GM18505 (cell line): ENCODE data around the gene RBM4B.

Source experiments
- ATAC-seq: cut with Tn5 transposase; IDR thresholded peaks from one replicate; pipeline ENCODE4 v1.9.1; 2021; ENCODE audit not compliant: unreplicated experiment
- POLR2A ChIP-seq: IDR thresholded peaks from 4 replicates; pipeline ENCODE4 v1.6.1; 2011; ENCODE audit warnings: borderline replicate concordance; ENCODE audit not compliant: insufficient read depth, insufficient read length; ENCODE audit errors: extremely low read depth

RBM4B gene

DNA sequence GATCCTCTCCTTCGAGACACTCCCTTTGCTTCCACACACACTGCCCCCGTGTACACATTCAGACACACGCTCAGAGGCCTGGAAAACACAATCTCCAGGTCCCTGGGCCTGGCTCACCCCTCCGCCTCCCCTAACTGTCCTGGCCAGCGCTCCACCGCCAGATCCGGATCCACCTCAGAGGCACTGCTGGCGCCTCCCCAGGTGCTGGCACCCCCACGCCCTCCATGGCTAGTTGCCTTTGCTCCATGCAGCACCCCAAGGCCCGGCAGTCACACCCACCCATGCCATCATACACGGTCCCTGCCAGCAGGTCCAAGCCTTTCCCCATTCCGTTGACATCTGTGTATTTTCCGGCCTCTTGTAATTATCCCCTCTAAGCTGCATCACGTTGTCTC, 40.2 kb upstream of the RBM4B start:
- TF ChIP-seq POLR2A = no peak
- no peak for ATAC-seq

DNA sequence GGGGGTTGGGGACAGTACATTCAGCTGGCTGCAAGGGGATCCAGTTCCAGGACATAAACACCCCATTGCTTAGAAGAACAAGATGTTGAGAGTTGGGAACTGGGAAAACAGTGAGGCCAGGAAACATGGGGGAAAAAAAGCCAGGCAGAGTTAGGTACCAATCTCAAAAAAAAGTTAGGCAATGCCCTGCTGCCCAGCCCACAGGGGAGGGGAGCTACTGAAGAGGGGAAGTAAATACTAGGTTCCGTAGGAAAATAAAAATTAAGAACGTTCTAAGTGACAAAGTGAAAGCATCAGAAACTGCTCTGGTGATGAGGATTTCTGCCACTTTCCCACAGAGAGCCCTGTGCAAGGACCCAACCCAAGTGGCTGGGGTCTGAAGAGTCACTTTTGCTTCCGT, 39.3 kb upstream of the RBM4B start:
- no peak for ATAC-seq
- TF ChIP-seq POLR2A = no peak

DNA sequence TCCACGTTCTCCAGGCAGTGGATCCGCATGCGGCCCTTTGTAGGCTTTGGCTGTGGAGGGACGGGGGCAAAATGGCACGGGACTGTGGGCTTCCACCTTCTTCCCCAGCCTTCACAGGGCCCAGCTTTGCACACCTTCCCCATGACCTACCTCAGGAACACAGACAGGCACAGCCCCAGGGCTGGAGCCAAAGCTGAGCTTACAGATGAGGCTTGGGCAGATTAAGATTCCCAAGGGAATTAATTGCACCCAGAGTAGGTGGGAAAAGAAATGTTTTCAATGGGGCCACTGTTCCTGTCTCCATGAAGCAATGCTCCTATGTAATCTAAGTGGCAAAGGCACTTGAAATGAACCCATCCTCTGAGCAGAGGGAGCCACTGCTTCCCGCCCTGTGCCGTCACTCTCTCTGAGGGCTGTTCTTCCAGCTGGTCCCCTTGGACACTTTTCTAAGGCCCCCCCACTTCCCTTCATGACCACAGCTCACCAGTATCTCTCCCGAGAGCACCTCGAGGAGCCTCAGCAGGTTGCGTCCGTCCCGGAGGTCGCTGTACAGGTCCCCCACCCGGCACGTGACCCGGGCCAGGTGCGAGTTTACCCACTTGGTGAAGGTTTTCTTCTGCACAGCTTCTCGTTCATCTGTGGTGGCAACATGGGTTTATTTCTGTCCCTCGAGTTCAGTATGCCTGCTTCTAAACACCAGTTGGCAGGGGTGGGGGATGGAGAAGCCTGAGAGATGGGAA, 37.8 kb upstream of the RBM4B start:
- TF ChIP-seq POLR2A = no peak
- no peak for ATAC-seq

DNA sequence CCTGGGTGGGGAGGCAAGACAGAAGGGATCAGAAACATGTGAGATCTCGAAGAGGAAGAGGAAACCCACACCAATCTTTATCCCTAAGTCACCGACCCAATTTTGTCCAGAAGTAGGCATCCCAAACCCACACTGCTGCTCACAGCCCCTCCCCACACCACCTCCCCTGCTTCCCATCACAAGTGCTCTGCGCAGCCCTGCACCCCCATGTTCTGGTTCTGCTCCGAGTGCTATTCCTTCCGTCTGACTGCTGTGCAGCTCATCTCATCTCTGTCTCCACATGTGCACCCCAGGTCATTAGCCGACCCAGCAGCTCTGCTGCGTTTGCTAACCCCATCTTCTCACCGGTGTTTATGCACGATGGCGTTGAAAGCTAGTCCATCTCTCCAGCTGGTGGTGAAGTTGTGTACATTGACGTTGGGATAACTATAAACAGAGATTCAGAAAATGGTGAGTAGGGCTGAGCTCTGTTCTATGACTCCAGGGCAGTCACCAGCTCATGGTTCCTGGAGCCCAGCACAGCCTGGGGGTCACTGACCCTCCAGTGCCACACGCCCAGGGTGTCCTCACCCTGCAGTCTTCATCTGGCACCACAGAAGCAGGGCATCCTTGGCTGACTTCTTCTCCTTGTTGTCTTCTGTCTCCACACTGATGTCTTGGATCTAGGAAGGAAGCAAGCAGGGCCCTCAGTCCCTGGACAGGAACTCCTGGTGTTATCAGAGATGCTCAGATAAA, 36.2 kb upstream of the RBM4B start:
- TF ChIP-seq POLR2A = no peak
- no peak for ATAC-seq

DNA sequence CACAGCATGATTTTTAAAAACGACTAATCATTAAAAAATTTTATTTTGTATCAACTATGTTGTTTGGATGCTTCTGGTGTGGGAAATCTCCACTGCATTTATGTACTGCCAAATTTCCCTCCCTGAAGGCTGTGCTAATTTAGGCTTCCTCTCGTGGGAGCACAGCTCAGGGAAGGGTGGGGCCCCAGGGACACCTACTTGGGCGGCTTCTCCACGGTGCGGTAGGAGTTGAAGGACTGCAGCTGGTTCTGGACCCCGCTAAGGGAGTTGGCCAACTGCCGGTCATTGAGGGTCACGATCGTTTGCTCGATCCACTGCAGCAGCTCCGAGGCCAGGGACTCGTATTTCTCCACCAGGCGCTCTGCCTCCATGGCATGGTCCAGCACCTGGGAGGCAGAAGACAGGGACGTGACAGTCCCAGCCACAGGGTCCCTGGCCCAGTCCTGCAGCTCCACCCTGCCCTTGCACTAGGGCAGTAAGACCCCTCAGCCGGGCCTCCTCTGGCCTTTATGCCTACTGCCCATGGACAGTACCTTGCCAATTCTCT, 32.8 kb upstream of the RBM4B start:
- no peak for ATAC-seq
- TF ChIP-seq POLR2A = no peak

DNA sequence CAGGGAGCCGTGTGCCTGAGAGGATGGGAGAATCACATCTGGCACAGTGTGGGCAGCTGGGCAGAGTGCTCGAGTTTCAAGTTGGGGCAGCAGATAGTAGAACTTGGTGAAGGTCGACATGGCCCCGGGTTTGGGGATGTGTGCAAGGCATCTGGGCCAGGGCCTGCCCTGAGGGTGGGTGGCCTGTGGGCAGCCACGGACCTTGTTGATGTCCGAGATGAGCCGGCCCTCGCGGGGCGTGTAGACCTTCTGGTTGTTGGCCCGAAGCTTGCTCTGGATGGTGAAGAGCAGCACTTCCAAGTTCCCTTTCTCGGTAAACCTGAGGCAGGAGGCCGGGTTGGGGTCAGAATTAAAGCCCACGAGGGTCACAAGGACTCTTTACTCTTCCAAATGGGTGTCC, 31.0 kb upstream of the RBM4B start:
- TF ChIP-seq POLR2A = no peak
- no peak for ATAC-seq

DNA sequence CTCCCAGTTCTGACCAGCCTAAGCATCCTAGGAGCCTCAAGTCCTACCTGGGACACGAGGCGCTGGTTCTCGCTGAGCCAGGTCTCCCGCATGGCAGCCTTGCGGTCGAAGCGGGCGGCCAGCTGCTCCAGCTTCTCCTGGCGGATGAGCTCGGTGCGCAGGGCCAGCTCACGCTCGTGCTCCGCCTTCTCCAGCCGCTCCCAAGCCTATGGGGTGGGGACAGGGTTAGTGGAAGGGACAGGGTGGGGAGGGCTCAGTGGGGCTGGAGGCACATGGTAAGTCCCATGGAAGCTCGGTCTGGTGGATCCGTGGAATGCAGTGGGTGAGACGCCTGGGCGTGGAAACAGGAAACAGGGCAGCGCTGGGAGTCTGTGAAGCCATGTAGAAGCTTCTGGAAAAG, 30.4 kb upstream of the RBM4B start:
- no peak for ATAC-seq
- no peak for TF ChIP-seq POLR2A

DNA sequence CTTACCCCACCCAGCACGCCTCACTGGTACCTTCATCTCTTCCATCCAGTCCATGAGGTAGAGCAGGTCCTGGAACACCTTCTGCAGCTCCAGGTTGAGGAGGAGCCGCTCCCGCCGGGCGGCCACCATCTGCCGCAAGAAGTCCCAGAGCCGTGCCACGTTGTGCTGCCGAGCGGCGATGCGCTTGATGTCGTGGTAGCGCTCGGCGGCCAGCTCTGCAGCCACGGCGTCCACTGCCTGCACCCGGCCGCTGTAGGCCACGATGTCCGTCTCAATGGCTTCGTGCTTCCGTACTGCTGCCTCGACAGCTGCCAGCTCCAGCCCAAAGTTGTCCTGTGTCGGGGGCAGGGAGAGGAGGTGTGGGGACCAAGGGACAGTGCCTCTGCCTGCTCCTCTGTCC, 29.8 kb upstream of the RBM4B start:
- ATAC-seq = no peak
- TF ChIP-seq POLR2A = no peak

DNA sequence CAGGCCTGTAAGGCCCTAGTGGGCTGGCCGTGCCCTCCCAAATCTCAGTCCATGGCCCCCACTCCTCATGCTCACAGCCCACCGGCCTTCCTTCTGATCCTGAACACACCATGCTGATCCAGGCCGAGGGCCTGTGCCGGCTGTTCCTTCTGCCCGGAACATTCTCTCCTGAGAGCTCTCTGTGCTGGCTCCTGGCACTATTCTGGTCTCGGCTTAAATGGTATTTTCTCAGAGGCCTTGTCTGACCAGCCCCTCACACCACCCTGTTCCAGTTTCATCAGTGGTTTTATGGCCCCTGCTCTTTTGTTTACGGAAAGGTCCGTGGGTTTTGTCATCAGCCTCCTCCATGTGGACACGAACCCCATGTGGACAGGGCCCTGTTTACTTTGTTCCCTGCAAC, 29.3 kb upstream of the RBM4B start:
- no peak for TF ChIP-seq POLR2A
- no peak for ATAC-seq

DNA sequence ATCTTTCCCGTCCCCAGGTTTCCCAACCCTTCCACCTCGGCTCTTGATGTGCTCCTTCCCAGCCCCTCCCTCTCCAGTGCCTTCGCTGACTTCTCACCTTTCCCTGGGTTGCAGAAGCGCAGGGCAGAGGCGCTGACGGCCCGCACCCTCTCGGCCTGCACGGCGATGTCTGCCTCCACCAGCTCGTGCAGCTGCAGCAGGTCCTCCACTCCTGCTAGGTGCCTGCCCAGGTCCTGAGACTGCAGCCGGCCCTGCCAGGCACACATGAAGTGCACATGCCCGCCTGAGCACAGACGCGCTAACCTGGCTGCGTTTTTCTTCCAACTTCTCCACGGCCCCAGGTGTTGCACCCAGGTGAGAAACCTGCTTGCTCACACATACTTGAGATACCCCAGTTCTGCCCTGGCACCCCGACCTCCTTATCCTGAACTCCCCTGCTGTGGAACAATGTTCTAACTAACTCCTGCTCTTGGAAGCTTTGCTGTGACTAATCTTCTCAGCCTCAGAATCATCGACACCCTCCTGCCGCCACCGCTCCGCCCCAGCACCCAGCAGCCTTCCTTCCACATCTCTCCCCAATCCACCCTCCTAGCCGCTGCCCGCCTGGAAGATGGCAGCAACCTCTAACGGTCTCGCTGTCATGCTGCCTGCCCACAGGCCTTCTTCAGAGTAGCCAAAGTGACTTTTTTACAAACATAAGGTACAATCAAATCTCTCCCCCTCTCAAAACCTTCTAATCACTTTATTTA, 28.1 kb upstream of the RBM4B start:
- ATAC-seq = no peak
- no peak for TF ChIP-seq POLR2A

DNA sequence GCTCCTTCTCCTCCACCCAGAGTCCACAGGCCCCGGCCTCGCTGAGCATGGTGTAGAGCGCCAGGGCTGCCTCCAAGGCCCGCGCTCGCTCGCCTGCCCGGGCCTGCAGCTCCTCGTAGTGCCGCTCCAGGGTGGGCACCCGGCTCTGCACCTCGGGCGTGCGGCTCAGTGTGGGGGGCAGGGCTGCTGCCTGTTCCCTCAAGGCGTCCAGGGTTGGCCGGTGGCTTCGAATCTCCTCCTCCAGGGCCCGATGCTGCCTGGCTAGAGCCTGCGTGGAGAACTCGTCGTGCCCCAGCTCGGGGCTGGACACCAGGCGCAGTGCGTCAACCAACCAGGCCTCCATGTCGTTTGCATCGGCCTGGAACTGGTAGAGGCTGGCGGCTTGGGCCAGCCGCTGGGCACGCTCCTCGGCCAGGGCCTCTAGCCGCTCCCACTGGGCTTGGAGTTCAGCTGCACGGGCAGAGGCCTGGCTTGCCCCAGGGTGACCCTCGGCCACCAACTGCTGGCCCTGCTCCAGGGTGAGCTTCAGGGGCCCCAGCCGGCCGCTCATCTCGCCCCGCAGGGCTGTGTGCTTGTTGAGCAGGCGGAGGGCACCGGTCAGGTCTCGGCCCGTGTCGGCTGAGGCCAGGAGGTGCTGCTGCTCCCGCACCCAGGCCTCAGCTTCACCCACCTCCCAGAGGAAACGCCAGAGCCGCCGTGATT, 27.1 kb upstream of the RBM4B start:
- TF ChIP-seq POLR2A = no peak
- no peak for ATAC-seq

DNA sequence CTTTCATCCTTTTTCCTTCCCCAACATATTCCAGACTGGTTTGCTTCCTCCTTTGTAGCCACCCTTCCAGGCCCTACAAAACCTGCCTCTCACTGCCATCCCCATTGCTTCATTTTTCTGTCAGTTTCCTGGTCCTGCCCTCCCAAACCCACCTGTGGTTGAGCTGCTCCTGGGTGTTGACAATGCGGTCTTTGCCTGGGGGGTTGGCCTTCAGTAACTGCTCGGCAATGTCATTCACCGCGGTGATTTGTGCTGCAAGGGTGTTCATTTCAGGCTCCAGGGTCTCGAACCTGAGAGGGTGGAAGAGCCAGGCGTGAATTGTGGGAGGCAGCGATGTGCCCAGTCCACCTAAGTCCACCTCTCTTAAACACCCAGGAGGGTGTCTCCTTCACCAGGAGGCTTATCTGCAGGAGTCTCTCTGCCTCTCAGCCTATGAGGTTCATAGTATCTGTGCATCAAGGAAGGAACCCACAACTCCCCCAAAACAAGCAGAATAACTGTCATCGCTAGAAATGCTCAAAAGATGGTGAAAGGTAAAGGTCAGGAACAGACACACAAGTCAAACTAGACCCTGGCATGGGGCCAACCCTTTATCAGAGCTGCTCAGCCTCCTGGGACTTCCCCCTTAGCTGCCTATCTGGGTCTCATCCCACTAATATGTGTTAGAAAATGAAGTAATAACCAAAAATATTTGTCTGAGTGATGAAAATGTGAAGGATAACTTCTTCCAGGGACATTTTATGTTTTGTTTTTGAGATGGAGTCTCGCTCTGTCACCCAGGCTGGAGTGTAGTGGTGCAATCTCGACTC, 23.9 kb upstream of the RBM4B start:
- TF ChIP-seq POLR2A = no peak
- ATAC-seq = no peak
